GM12872 (cell line): ENCODE results near the gene NKD2.
A peak's percentile ranks its signal among the peaks of the same experiment; 100 is the strongest.

Experiments used
- TF ChIP-seq, protein P1 (sequence below): IDR thresholded peaks from 3 replicates; pipeline ENCODE4 v1.5.1; 2011; ENCODE audit warnings: low read depth, mild to moderate bottlenecking, low read length, moderate library complexity; ENCODE audit not compliant: insufficient read depth

The NKD2 gene

DNA sequence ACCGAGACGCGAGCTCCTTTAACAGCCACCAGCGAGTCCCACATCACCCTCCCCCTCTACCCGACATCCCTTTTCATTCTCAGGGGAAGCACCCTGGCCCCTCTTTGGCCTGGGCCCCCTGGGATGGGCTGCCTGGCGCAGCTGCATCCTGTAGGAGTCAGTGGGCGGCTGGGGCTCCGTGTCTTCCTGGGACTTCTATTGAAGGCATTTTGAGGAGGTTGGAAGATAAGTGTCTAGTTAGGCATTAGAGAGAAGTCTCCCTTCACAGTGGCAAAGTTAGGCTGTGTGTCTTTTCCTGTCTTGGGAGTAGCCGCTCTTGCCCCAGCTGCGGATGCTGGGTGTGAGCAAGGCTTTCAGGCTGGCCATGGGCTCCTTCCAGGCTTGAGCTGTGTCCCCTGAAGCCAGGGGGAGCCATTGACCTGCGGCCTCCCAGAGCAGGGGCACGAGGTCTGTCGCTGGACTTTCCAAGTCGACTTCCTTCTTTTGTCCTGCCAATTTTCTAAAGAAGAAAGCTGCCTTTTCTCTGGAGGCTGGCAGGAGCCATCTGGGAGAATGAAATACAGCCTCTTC, 18.6 kb upstream of the NKD2 start:
- TF ChIP-seq, protein P1, sequence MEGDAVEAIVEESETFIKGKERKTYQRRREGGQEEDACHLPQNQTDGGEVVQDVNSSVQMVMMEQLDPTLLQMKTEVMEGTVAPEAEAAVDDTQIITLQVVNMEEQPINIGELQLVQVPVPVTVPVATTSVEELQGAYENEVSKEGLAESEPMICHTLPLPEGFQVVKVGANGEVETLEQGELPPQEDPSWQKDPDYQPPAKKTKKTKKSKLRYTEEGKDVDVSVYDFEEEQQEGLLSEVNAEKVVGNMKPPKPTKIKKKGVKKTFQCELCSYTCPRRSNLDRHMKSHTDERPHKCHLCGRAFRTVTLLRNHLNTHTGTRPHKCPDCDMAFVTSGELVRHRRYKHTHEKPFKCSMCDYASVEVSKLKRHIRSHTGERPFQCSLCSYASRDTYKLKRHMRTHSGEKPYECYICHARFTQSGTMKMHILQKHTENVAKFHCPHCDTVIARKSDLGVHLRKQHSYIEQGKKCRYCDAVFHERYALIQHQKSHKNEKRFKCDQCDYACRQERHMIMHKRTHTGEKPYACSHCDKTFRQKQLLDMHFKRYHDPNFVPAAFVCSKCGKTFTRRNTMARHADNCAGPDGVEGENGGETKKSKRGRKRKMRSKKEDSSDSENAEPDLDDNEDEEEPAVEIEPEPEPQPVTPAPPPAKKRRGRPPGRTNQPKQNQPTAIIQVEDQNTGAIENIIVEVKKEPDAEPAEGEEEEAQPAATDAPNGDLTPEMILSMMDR, result 0 out of 3 replicates have a peak, but pooled peaks have one; percentile 18

GRCh38 chr5:991472-992267, 16.9 kb upstream of the NKD2 start:
- TF ChIP-seq, protein P1, result no peak

DNA sequence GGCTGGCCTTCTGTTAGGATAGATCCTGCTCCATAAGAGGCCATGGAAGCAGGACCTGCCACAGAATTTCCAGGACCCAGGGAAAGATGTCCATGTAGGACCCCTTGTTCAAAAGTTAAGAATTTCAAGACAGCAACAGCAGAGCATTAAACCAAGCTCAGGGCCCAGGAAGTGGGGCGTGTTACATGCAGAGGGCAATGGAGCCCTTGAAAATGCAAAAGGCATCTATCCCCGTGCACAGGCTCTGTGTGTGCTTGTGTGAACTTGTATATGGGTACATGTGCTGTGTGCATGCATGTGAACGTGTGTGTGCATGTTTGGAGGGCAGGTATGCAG, 14.4 kb upstream of the NKD2 start:
- TF ChIP-seq, protein P1, result no peak

DNA sequence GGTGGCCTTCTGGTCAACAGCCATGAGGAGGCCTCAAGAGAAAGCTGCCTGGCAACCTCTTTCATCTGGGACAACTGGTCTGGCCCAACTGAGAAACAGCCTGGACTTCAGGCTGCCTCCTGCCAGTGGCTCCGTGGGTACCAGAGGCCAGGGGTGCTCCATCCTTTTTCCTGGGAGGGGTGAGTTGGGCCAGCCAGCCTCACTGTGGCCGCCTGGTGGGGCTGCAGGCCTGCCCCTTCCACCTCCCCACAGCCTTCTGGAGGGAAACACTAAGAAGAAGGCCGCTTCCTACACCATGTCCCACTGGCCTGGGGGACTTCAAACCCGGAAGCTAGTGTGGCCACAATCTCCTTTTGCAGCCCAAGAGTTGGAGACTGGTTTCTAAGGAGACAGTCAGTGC, 13.8 kb upstream of the NKD2 start:
- TF ChIP-seq, protein P1, result no peak

GRCh38 chr5:995318-995717, 13.3 kb upstream of the NKD2 start:
- TF ChIP-seq, protein P1, result no peak

- TF ChIP-seq, protein P1, result no peak
Measured at GRCh38 chr5:997001-997474, 11.6 kb upstream of the NKD2 start.

- TF ChIP-seq, protein P1, result no peak
Measured at GRCh38 chr5:997711-998110, 10.9 kb upstream of the NKD2 start.
